GM12878 (cell line): ENCODE measurements around the gene GRK5. TPM values are rescaled to one million over a fixed set of nuclear protein-coding genes. Genes with fewer than 3 reads are reported as not detected.

Experiments used
- ATAC-seq: fragments of 200-7000 bp; cut with Tn5 transposase; 3 replicates; pipeline ENCODE4 v1.9.1; 2020; ENCODE audit warnings: mild to moderate bottlenecking, moderate library complexity
- BruUV-seq: library from RNA; stranded (reverse); fragments of 400-500 nt; replicated peaks from 2 replicates; lab custom pipeline; 2021; lab: Mats Ljungman, UMichigan
- CTCF ChIA-PET: fragments of 300-600 bp; sonication (Branson Sonifier 250); formaldehyde crosslinking; extraction: SDS; loops from one replicate; lab custom pipeline; 2021; ENCODE audit warnings: inconsistent platforms; lab: Yijun Ruan, JAX
- POLR2A ChIA-PET: fragments of 350-600 bp; formaldehyde crosslinking; extraction: SDS; loops from one replicate; lab custom pipeline; 2021; ENCODE audit warnings: inconsistent platforms; lab: Charles Lee
- RAD21 ChIA-PET: fragments of 300-600 bp; sonication (Branson Sonifier 250); formaldehyde crosslinking; loops from one replicate; lab custom pipeline; 2023; ENCODE audit warnings: antibody characterized with exemption; ENCODE audit not compliant: unreplicated experiment; lab: Charles Lee
- SMC1A ChIA-PET: fragments of 300-600 bp; sonication (Branson Sonifier 250); formaldehyde crosslinking; loops from one replicate; lab custom pipeline; 2023; ENCODE audit not compliant: unreplicated experiment, uncharacterized antibody; lab: Charles Lee
- DNase-seq: peaks from one replicate; pipeline ENCODE4 v3.0.0-alpha.2; 2011; ENCODE audit warnings: low read depth, low spot score
- FAIRE-seq: peaks from 3 replicates; lab custom pipeline; 2011; peaks lifted over from hg19 to GRCh38; lab: Jason Lieb, UNC
- H2AFZ ChIP-seq: 2 replicates; pipeline ENCODE4 v1.6.0; 2011; ENCODE audit warnings: low read depth, low read length, control low read depth; ENCODE audit not compliant: control insufficient read depth
- H3K27ac ChIP-seq: 2 replicates; pipeline ENCODE4 v1.5.1; 2011; ENCODE audit warnings: control low read depth; ENCODE audit not compliant: control insufficient read depth, insufficient read depth
- H3K27me3 ChIP-seq, 2 experiments: replicated peaks in 1 of 2; 2 replicates each; pipeline versions ENCODE4 v1.6.0 to v1.6.1; 2011; ENCODE audit warnings: low read length in 1 of 2; ENCODE audit not compliant: control insufficient read depth in 2 of 2, insufficient read depth in 2 of 2
- H3K36me3 ChIP-seq, 2 experiments: 2 replicates each; pipeline ENCODE4 v1.5.1; 2011; ENCODE audit warnings: low read length in 1 of 2; ENCODE audit not compliant: control insufficient read depth in 2 of 2, insufficient read depth in 2 of 2
- H3K4me1 ChIP-seq: 2 replicates; pipeline ENCODE4 v1.6.1; 2011; ENCODE audit warnings: mild to moderate bottlenecking, low read length, moderate library complexity, mixed read lengths; ENCODE audit not compliant: control insufficient read depth, insufficient read depth
- H3K4me2 ChIP-seq: 2 replicates; pipeline ENCODE4 v1.6.0; 2011; ENCODE audit warnings: control low read depth; ENCODE audit not compliant: control insufficient read depth, insufficient read depth
- H3K4me3 ChIP-seq: fragments of 200-600 bp; sonication (generic); 2 replicates; pipeline ENCODE4 v1.5.1; 2016
- H3K79me2 ChIP-seq: 2 replicates; pipeline ENCODE4 v1.6.0; 2011; ENCODE audit warnings: low read length; ENCODE audit not compliant: control insufficient read depth, insufficient read depth
- H3K9ac ChIP-seq: 2 replicates; pipeline ENCODE4 v1.8.0; 2011; ENCODE audit warnings: low read length, control low read depth, mixed read lengths; ENCODE audit not compliant: control insufficient read depth, insufficient read depth
- H3K9me3 ChIP-seq: replicated peaks from 3 replicates; pipeline ENCODE4 v1.5.1; 2011; ENCODE audit warnings: mild to moderate bottlenecking, low read length; ENCODE audit not compliant: control insufficient read depth, insufficient read depth
- H4K20me1 ChIP-seq: 2 replicates; pipeline ENCODE4 v1.6.0; 2011; ENCODE audit not compliant: control insufficient read depth, insufficient read depth
- BACH1 ChIP-seq: fragments of 450-650 bp; IDR thresholded peaks from 2 replicates; pipeline ENCODE4 v1.6.1; 2017; ENCODE audit warnings: mild to moderate bottlenecking, borderline replicate concordance
- BMI1 ChIP-seq: fragments of 450-650 bp; IDR thresholded peaks from 2 replicates; pipeline ENCODE4 v1.6.1; 2016; ENCODE audit warnings: mild to moderate bottlenecking, moderate library complexity, borderline replicate concordance
- BRCA1 ChIP-seq: IDR thresholded peaks from 2 replicates; pipeline ENCODE4 v1.6.1; 2011; ENCODE audit warnings: low read depth, low read length, improper control_type of control experiment
- CBFB ChIP-seq: IDR thresholded peaks from 2 replicates; pipeline ENCODE4 v1.6.1; 2016; ENCODE audit warnings: antibody characterized with exemption, low read depth
- CBX3 ChIP-seq: fragments of 200-600 bp; sonication (generic); IDR thresholded peaks from 2 replicates; pipeline ENCODE4 v1.6.1; 2016; ENCODE audit warnings: low read depth, borderline replicate concordance
- HCFC1 ChIP-seq: fragments of 150-350 bp; IDR thresholded peaks from 2 replicates; pipeline ENCODE4 v1.6.1; 2014; ENCODE audit warnings: low read length
- KDM1A ChIP-seq: fragments of 200-600 bp; sonication (generic); IDR thresholded peaks from 2 replicates; pipeline ENCODE4 v1.6.1; 2016; ENCODE audit warnings: borderline replicate concordance
- MEF2B ChIP-seq: fragments of 450-650 bp; IDR thresholded peaks from 2 replicates; pipeline ENCODE4 v1.6.1; 2018; ENCODE audit warnings: mild to moderate bottlenecking, moderate library complexity; ENCODE audit not compliant: partially characterized antibody, poor library complexity, severe bottlenecking
- MXI1 ChIP-seq: fragments of 150-350 bp; IDR thresholded peaks from 2 replicates; pipeline ENCODE4 v1.6.1; 2011; ENCODE audit warnings: low read depth, mild to moderate bottlenecking, inconsistent platforms, low read length, improper control_type of control experiment
- MYB ChIP-seq: fragments of 150-350 bp; IDR thresholded peaks from 2 replicates; pipeline ENCODE4 v1.6.1; 2014; ENCODE audit warnings: mild to moderate bottlenecking, low read depth, low read length, borderline replicate concordance
- PAX5 ChIP-seq: IDR thresholded peaks from 2 replicates; pipeline ENCODE4 v1.6.1; 2011; ENCODE audit warnings: low read depth, low read length, borderline replicate concordance
- RAD51 ChIP-seq: fragments of 450-650 bp; IDR thresholded peaks from 2 replicates; pipeline ENCODE4 v1.6.1; 2016; ENCODE audit warnings: moderate library complexity, mild to moderate bottlenecking, inconsistent platforms
- SMAD5 ChIP-seq: IDR thresholded peaks from 2 replicates; pipeline ENCODE4 v1.6.1; 2016; ENCODE audit warnings: antibody characterized with exemption, low read depth
- SP1 ChIP-seq: IDR thresholded peaks from one replicate; pipeline ENCODE4 v1.6.1; 2011; ENCODE audit warnings: low read depth, low read length
- SPI1 ChIP-seq: IDR thresholded peaks from 2 replicates; pipeline ENCODE4 v1.6.1; 2011; ENCODE audit warnings: low read depth, mild to moderate bottlenecking, low read length, moderate library complexity, borderline replicate concordance; ENCODE audit not compliant: insufficient read depth
- STAT3 ChIP-seq: IDR thresholded peaks from 2 replicates; pipeline ENCODE4 v1.6.1; 2011; ENCODE audit warnings: low read depth, low read length, improper control_type of control experiment
- TCF3 ChIP-seq: IDR thresholded peaks from 2 replicates; pipeline ENCODE4 v1.6.1; 2012; ENCODE audit warnings: low read depth, mild to moderate bottlenecking, low read length, borderline replicate concordance; ENCODE audit not compliant: insufficient read depth
- WRNIP1 ChIP-seq: IDR thresholded peaks from 2 replicates; pipeline ENCODE4 v1.6.1; 2011; ENCODE audit warnings: low read depth, low read length, improper control_type of control experiment, borderline replicate concordance
- YY1 ChIP-seq: IDR thresholded peaks from 2 replicates; pipeline ENCODE4 v1.6.1; 2011; ENCODE audit warnings: low read depth, mild to moderate bottlenecking, low read length
- ZBED1 ChIP-seq: IDR thresholded peaks from 2 replicates; pipeline ENCODE4 v1.6.1; 2016; ENCODE audit warnings: borderline replicate concordance
- ZNF207 ChIP-seq: fragments of 450-650 bp; IDR thresholded peaks from 2 replicates; pipeline ENCODE4 v1.6.1; 2014; ENCODE audit warnings: antibody characterized with exemption, mild to moderate bottlenecking, borderline replicate concordance
- WGBS: methylation state at CpG from one replicate; pipeline ENCODE4 v1.1.6; 2016; ENCODE audit warnings: low lambda C conversion rate; ENCODE audit not compliant: insufficient replicate concordance, insufficient coverage; ENCODE audit errors: missing lambda C conversion rate; 5-methylcytosine and 5-hydroxymethylcytosine counted together
- in situ Hi-C: fragments of 300-500 bp; cut with MboI; formaldehyde crosslinking; loops from 9 replicates; pipeline ENCODE4 v1.14.3; 2018; ENCODE audit warnings: mixed read lengths
- intact Hi-C: fragments of 100-400 bp; cut with micrococcal nuclease; formaldehyde crosslinking; loops from one replicate; pipeline ENCODE4 v1.14.2; 2022; ENCODE audit not compliant: unreplicated experiment
- polyA plus RNA-seq, 11 experiments: library from polyadenylated mRNA; depleted of rRNA in 4 of 11; unstranded in 6 of 11; stranded (reverse) in 5 of 11; fragments of >200 nt; fragmentation: Nextera tagmentation in 4 of 11; fragmentation: Illumina TruSeq in 1 of 11; extraction: Ambion mirVana in 4 of 11; extraction: Trizol in 1 of 11; gene quantifications; 1 replicate in 1 of 11; 2 replicates in 10 of 11; pipeline versions ENCODE4 v1.2.1 to v1.2.3, GENCODE V29; 2011 to 2016; ENCODE audit warnings: inconsistent platforms in 2 of 11, missing spikeins in 2 of 11, low read depth in 1 of 11
- total RNA-seq, 4 experiments: library from RNA; depleted of rRNA in 3 of 4; stranded (reverse); fragments of >200 nt in 3 of 4; fragmentation: Illumina TruSeq in 1 of 4; extraction: Trizol in 1 of 4; gene quantifications; 2 replicates each; pipeline versions ENCODE4 v1.2.1 to v1.2.3, GENCODE V29; 2013 to 2021
- TF ChIP-seq, protein P1 (sequence below): fragments of 450-650 bp; IDR thresholded peaks from 2 replicates; pipeline ENCODE4 v1.6.1; 2018; ENCODE audit warnings: borderline replicate concordance, mild to moderate bottlenecking; ENCODE audit not compliant: partially characterized antibody
- TF ChIP-seq, protein P2 (sequence below): fragments of 450-650 bp; conservative IDR thresholded peaks from 2 replicates; pipeline ENCODE4 v1.6.1; 2017; ENCODE audit warnings: mild to moderate bottlenecking, moderate library complexity

The GRK5 gene
- total and polyA plus RNA-seq, 10 of the 15 experiments (the other 5 are each of a cell fraction or from before 2014, with no cell fraction given) = 0.11 to 22.1 (median 10.0) TPM

DNA sequence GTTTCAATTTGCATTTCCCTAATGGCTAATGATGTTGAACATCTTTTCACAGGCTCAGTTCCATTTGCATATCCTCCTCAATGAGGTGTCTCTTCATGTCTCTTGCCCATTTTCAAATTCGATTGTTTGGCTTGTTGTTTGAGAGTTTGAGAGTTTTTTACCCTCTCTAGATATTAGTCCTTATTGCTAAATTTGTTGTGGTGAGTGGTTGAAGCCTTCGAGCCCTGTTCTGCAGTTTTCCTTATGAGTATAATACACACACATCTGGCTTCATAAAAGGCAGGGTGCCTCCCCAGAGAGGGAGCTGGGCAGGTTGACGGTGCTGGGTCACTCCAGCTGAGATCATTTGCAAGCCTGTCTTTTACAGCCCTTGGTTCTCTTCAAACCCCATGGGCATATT is 270.1 kb downstream of the GRK5 start:
- DNase-seq (peak; percentile 47), FAIRE-seq (peak; percentile 56), ATAC-seq (peak; percentile 75)
- intact Hi-C loops = no loop called here
- CTCF ChIA-PET = interaction anchor here (1.0 to 2.0 kb wide), 9 partner anchors 8 to 282 kb away, joined by 3 to 23 read pairs (median 4); no protein-coding TSS in a partner anchor
- Histone ChIP-seq H3K4me3 (peak overlapping the region; percentile 35; the same call in 1 of the 2 replicates), H3K79me2 (no peaks in the 10 kb centered on the region), H3K27me3 (no peaks in the 10 kb centered on the region), H3K9ac (no peak overlapping the region), H4K20me1 (no peaks in the 10 kb centered on the region), H3K4me2 (peak overlapping the region; percentile 84), H3K9me3 (peaks cover 4% of the 10 kb centered on the region; the same call in 1 of the 3 replicates), H3K4me1 (peaks cover 25% of the 10 kb centered on the region), H3K27ac (peak overlapping the region; percentile 30; the same call in 1 of the 2 replicates), H3K36me3 (no peaks in the 10 kb centered on the region), H2AFZ (no peak overlapping the region)
- RAD21 ChIA-PET = interaction anchor here (0.9 to 1.7 kb wide), 7 partner anchors 12 to 278 kb away, joined by 3 to 10 read pairs (median 4); partner anchors contain the start of gene GRK5
- WGBS = 0% methylated on average over 3 of the region's 3 CpGs
- in situ Hi-C loops = no loop called here
- no TSS peak for BruUV-seq
- SMC1A ChIA-PET = interaction anchor here (0.8 to 2.5 kb wide), 14 partner anchors 11 to 297 kb away, joined by 3 to 13 read pairs (median 4); no protein-coding TSS in a partner anchor
- POLR2A ChIA-PET = interaction anchor here (0.9 to 1.7 kb wide), 3 partner anchors 10 to 40 kb away, joined by 3 to 8 read pairs (median 3); no protein-coding TSS in a partner anchor
- no peak for TF ChIP-seq SP1
- no peak for TF ChIP-seq BACH1
- 0 out of 2 replicates have a peak, but pooled peaks have one; percentile 50 for TF ChIP-seq CBFB
- TF ChIP-seq MXI1 = no peak
- TF ChIP-seq HCFC1 = no peak
- TF ChIP-seq STAT3 = no peak
- TF ChIP-seq, protein P1, sequence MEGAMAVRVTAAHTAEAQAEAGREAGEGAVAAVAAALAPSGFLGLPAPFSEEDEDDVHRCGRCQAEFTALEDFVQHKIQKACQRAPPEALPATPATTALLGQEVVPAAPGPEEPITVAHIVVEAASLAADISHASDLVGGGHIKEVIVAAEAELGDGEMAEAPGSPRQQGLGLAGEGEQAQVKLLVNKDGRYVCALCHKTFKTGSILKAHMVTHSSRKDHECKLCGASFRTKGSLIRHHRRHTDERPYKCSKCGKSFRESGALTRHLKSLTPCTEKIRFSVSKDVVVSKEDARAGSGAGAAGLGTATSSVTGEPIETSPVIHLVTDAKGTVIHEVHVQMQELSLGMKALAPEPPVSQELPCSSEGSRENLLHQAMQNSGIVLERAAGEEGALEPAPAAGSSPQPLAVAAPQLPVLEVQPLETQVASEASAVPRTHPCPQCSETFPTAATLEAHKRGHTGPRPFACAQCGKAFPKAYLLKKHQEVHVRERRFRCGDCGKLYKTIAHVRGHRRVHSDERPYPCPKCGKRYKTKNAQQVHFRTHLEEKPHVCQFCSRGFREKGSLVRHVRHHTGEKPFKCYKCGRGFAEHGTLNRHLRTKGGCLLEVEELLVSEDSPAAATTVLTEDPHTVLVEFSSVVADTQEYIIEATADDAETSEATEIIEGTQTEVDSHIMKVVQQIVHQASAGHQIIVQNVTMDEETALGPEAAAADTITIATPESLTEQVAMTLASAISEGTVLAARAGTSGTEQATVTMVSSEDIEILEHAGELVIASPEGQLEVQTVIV = no peak
- TF ChIP-seq SPI1 = no peak
- TF ChIP-seq ZBED1 = no peak
- no peak for TF ChIP-seq ZNF207
- TF ChIP-seq MYB = no peak
- TF ChIP-seq, protein P2, sequence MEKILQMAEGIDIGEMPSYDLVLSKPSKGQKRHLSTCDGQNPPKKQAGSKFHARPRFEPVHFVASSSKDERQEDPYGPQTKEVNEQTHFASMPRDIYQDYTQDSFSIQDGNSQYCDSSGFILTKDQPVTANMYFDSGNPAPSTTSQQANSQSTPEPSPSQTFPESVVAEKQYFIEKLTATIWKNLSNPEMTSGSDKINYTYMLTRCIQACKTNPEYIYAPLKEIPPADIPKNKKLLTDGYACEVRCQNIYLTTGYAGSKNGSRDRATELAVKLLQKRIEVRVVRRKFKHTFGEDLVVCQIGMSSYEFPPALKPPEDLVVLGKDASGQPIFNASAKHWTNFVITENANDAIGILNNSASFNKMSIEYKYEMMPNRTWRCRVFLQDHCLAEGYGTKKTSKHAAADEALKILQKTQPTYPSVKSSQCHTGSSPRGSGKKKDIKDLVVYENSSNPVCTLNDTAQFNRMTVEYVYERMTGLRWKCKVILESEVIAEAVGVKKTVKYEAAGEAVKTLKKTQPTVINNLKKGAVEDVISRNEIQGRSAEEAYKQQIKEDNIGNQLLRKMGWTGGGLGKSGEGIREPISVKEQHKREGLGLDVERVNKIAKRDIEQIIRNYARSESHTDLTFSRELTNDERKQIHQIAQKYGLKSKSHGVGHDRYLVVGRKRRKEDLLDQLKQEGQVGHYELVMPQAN = no peak
- no peak for TF ChIP-seq WRNIP1
- no peak for TF ChIP-seq SMAD5
- no peak for TF ChIP-seq CBX3
- no peak for TF ChIP-seq RAD51
- no peak for TF ChIP-seq BMI1
- no peak for TF ChIP-seq BRCA1
- no peak for TF ChIP-seq KDM1A
- TF ChIP-seq MEF2B = peak; percentile 55
- TF ChIP-seq TCF3 = 0 out of 2 replicates have a peak, but pooled peaks have one; percentile 51
- TF ChIP-seq PAX5 = peak; percentile 17; the same call in 1 of the 2 replicates
- no peak for TF ChIP-seq YY1
